ENCODE measurements around the gene LSMEM2.

Gene LSMEM2

GRCh38 chr3:50322115-50322385, 43.2 kb downstream of the LSMEM2 start:
- peak overlapping the region; percentile 87 for H3K4me3 ChIP-seq (ENCODE audit: low read depth, low read length)
- no peak for TF ChIP-seq CTCF (IDR thresholded peaks at IDR 0.05; ENCODE audit: borderline replicate concordance, insufficient read depth, low read depth, low read length)

GRCh38 chr3:50322386-50323091, 43.7 kb downstream of the LSMEM2 start, which contains the start of gene HYAL2:
Gene HYAL2 (minus strand): TSS chr3:50322745. CDS start chr3:50320489, 2,256 bp downstream.
- peak within 1 kb of the TSS; percentile 87 for H3K4me3 ChIP-seq (ENCODE audit: low read depth, low read length)
- no peak for TF ChIP-seq CTCF (IDR thresholded peaks at IDR 0.05; ENCODE audit: borderline replicate concordance, insufficient read depth, low read depth, low read length)

- no peak overlapping the region for H3K4me3 ChIP-seq (ENCODE audit: low read depth, low read length)
- TF ChIP-seq CTCF (IDR thresholded peaks at IDR 0.05; ENCODE audit: borderline replicate concordance, insufficient read depth, low read depth, low read length): no peak
Measured at GRCh38 chr3:50323092-50323600, 44.3 kb downstream of the LSMEM2 start.

- H3K4me3 ChIP-seq (ENCODE audit: low read depth, low read length): no peak overlapping the region
- no peak for TF ChIP-seq CTCF (IDR thresholded peaks at IDR 0.05; ENCODE audit: borderline replicate concordance, insufficient read depth, low read depth, low read length)
Measured at GRCh38 chr3:50323614-50324199, 44.8 kb downstream of the LSMEM2 start.

- peak; percentile 85 for TF ChIP-seq CTCF (IDR thresholded peaks at IDR 0.05; ENCODE audit: borderline replicate concordance, insufficient read depth, low read depth, low read length)
- H3K4me3 ChIP-seq (ENCODE audit: low read depth, low read length): no peak overlapping the region
Measured at GRCh38 chr3:50324351-50325112, 45.6 kb downstream of the LSMEM2 start.

- no peak overlapping the region for H3K4me3 ChIP-seq (ENCODE audit: low read depth, low read length)
- TF ChIP-seq CTCF (IDR thresholded peaks at IDR 0.05; ENCODE audit: borderline replicate concordance, insufficient read depth, low read depth, low read length): no peak
Measured at GRCh38 chr3:50325113-50325480, 46.2 kb downstream of the LSMEM2 start.

Measured in GM12875 (cell line).